Measurements from ENCODE around the gene KDM4D. TPM values are rescaled to one million over a fixed set of nuclear protein-coding genes. Genes with fewer than 3 reads are reported as not detected.
"Not testable (repeated sequence)": the region's sequence is repeated elsewhere in the genome, so short reads cannot be mapped to it uniquely, and the experiment has no call there.

Gene KDM4D
- total RNA-seq (1 to 10 TPM; 1.4 to 2.3 TPM), polyA plus RNA-seq (ENCODE audit: insufficient read length in 2 of 2) (1 to 10 TPM; 2.4 to 2.6 TPM)
- long read RNA-seq, donor 1, partial matches to known transcripts = 0 of 3 reads
- long read RNA-seq, donor 1, other reads (novel, unspliced or antisense) = 0 of 3 reads
- long read RNA-seq, donor 2, partial matches to known transcripts = 0 of 3 reads
- long read RNA-seq, donor 2, other reads (novel, unspliced or antisense) = 0 of 3 reads
- long read RNA-seq, donor 3, partial matches to known transcripts = 0 of 1 reads
- long read RNA-seq, donor 3, other reads (novel, unspliced or antisense) = 0 of 1 reads
- long read RNA-seq, donor 4, partial matches to known transcripts = 0 of 4 reads
- long read RNA-seq, donor 4, other reads (novel, unspliced or antisense) = 0 of 4 reads

DNA sequence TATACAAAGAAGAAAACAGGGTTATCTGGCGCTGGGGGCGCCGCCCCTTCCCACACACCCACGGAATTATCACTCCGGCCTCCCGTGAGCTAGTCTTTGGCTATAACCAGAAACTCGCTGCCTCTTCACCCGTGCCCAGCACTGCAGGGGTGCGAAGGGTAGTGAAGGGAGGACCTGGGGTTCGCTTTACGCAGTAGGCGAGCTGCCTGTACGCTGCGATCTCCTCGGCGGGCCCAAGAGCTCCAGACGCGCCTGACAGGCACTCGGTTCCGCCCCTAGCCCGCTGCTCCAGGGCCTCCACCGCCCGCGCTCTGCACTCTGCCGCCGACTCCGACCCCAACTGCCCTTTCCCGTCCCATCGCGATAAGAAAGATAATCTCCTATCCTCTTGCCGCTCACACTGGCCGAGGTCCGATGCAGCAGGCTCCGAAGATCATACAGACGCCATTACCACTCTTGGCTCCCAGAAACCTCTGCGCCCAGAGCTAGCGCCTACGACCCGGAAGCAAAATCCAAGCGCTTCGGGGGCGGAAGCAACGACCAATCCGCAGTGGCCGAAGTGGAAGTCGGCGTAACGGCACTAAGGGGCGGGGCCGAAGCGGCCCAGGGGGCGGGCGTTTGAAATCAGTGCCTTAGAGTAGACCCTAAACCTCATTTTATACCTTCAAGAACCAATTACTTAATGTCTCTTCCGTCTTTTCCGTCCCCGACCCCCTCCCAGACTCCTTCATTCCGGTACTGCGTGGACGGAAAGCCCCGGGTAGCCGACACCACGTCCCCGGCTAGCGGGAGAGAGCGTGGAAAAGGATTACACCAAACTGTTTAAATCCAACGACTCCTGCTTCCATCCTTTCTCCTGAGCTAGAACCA is at the start of gene KDM4D, which contains the start of gene CWC15:
KDM4D (plus strand) TSS at position 611 of the 870 bp plus-strand sequence. CDS start 23,664 bp downstream, outside the sequence.
CWC15 (minus strand) TSS at position 458 of the 870 bp plus-strand sequence. CDS start 1,371 bp downstream, outside the sequence.
- H3K27ac ChIP-seq (ENCODE audit: low read depth, low read length) = peak within 1 kb of the TSS; percentile 90
- no peaks in the 10 kb centered on the region for H3K9me3 ChIP-seq (ENCODE audit: control insufficient read depth, insufficient read depth, low read length)
- no peaks in the 10 kb centered on the region for H3K4me1 ChIP-seq (ENCODE audit: control insufficient read depth, insufficient read depth, low read length)
- DNase-seq (ENCODE audit: low read depth in 4 of 6, low spot score in 6 of 6) = peak; percentile 92 to 99 (median 94)
- H3K36me3 ChIP-seq (ENCODE audit: control insufficient read depth, insufficient read depth, low read length) = peaks cover 12% of the 10 kb centered on the region
- 0% methylated on average over 51 of the region's 66 CpGs for WGBS (ENCODE audit: insufficient coverage)
- H3K27me3 ChIP-seq (ENCODE audit: control insufficient read depth, insufficient read depth, low read length) = no peaks in the 10 kb centered on the region
- H3K4me3 ChIP-seq (ENCODE audit: low read depth, low read length) = peak within 1 kb of the TSS; percentile 92

DNA sequence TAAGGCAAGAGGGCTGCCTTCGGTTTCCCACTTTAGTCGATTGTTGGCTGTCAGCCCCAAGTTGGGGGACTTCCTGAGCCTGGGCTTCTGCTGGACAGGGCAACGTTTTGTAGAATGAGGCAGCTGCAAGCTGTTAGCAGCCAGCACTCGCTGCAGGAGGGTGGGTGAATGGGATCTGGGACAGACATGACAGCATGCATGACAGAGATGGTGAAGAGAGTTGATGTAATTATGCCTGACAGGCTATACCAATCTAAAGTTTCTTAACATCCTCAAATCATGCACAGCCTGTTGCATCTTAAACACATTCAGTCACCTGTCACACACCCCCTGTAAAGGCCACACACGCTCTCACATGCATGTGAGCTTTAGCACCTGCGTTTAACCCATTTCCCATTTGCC is 49.3 kb upstream of the KDM4D start:
- H3K4me1 ChIP-seq (ENCODE audit: control insufficient read depth, insufficient read depth, low read length) = peaks cover 33% of the 10 kb centered on the region
- H3K9me3 ChIP-seq (ENCODE audit: control insufficient read depth, insufficient read depth, low read length) = no peaks in the 10 kb centered on the region
- no peaks in the 10 kb centered on the region for H3K36me3 ChIP-seq (ENCODE audit: control insufficient read depth, insufficient read depth, low read length)
- peak in 1 of 6 donors; percentile 19 for DNase-seq (ENCODE audit: low read depth in 4 of 6, low spot score in 6 of 6)
- no peak overlapping the region for H3K4me3 ChIP-seq (ENCODE audit: low read depth, low read length)
- WGBS (ENCODE audit: insufficient coverage) = 68% methylated on average over 3 of the region's 6 CpGs
- H3K27me3 ChIP-seq (ENCODE audit: control insufficient read depth, insufficient read depth, low read length) = no peaks in the 10 kb centered on the region
- no peak overlapping the region for H3K27ac ChIP-seq (ENCODE audit: low read depth, low read length)

DNA sequence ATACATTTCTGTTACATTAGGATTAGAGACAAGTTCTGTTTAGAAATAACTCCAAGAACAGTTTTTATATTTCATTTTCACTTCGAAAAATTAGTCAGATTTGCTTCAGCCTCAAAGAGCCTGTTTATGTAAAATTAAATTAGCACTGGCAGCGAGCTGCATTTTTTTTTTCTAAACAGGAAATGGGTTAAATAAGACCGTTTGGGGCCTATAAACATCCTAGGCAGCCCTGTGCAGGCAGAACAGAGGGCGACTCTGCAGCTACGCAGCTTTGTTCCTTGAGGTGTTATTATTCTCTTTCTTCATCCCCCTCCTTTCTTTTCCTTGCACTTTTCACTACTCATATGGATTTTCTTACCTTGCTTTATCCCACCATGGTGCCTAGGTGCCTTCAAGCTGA is 48.9 kb upstream of the KDM4D start:
- DNase-seq (ENCODE audit: low read depth in 4 of 6, low spot score in 6 of 6) = no peak
- 74% methylated on average over 2 of the region's 5 CpGs for WGBS (ENCODE audit: insufficient coverage)
- no peaks in the 10 kb centered on the region for H3K27me3 ChIP-seq (ENCODE audit: control insufficient read depth, insufficient read depth, low read length)
- no peak overlapping the region for H3K4me3 ChIP-seq (ENCODE audit: low read depth, low read length)
- no peaks in the 10 kb centered on the region for H3K36me3 ChIP-seq (ENCODE audit: control insufficient read depth, insufficient read depth, low read length)
- no peaks in the 10 kb centered on the region for H3K9me3 ChIP-seq (ENCODE audit: control insufficient read depth, insufficient read depth, low read length)
- H3K4me1 ChIP-seq (ENCODE audit: control insufficient read depth, insufficient read depth, low read length) = peaks cover 33% of the 10 kb centered on the region
- H3K27ac ChIP-seq (ENCODE audit: low read depth, low read length) = no peak overlapping the region

DNA sequence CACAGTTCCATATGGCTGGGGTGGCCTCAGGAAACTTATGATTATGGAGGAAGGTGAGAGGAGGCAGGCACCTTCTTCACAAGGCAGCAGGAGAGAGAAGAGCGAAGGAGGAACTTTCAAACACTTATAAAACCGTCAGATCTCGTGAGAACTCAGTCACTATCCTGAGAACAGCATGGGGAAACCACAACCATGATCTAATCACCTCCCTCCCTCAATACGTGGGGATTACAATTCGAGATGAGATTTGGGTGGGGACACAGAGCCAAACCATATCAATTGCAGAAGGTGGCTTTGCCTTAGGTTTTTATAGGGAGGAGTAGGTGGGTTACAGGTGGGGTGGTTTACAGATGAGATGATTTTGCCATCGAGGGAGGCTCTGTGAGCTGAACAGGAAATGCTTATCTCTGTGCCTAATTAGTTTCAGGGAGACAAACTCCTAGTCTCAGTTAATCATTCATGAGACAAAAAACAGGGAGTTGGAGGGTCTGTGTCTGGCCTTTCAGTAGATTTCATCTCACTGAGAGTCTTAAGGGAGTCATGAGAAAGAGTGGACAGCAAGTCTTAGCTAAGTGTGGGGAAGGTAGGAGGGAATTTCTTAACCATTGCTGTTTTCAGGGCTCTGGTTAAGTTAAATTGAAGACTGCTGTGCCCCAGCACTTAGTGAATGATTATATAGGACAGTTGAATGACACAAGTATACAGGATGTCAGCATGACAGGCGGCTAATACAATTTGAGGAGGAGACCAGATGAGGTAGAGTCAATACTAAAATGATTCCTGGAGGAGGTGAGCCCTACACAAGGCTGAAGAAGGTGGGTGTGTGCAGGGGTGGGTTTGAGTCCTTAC is 47.9 kb upstream of the KDM4D start:
- Histone ChIP-seq H3K36me3 (ENCODE audit: control insufficient read depth, insufficient read depth, low read length) (no peaks in the 10 kb centered on the region), H3K4me1 (ENCODE audit: control insufficient read depth, insufficient read depth, low read length) (peaks cover 33% of the 10 kb centered on the region), H3K27me3 (ENCODE audit: control insufficient read depth, insufficient read depth, low read length) (no peaks in the 10 kb centered on the region), H3K4me3 (ENCODE audit: low read depth, low read length) (no peak overlapping the region), H3K27ac (ENCODE audit: low read depth, low read length) (peak overlapping the region; percentile 85), H3K9me3 (ENCODE audit: control insufficient read depth, insufficient read depth, low read length) (no peaks in the 10 kb centered on the region)
- DNase-seq (ENCODE audit: low read depth in 4 of 6, low spot score in 6 of 6) = no peak
- 54% methylated on average over 2 of the region's 7 CpGs for WGBS (ENCODE audit: insufficient coverage)

DNA sequence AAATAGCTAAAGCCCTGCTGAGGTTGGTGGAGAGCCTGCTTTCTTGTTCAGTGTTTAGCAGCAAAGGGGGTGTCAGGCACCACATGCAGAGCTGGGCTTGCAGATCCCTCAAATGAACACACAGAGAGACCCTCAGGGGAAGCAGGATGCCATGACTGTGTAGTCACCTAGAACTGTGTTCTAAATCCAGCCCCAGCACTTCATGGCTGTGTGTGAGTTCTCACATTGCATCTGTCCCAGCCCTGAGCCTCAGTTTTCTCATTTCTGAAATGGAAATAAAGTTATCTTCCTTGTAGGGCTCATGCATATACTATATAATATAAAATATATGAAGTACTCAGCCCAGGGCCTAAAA is 47.3 kb upstream of the KDM4D start:
- no peaks in the 10 kb centered on the region for H3K27me3 ChIP-seq (ENCODE audit: control insufficient read depth, insufficient read depth, low read length)
- peak overlapping the region; percentile 85 for H3K27ac ChIP-seq (ENCODE audit: low read depth, low read length)
- DNase-seq (ENCODE audit: low read depth in 4 of 6, low spot score in 6 of 6) = no peak
- H3K36me3 ChIP-seq (ENCODE audit: control insufficient read depth, insufficient read depth, low read length) = no peaks in the 10 kb centered on the region
- H3K9me3 ChIP-seq (ENCODE audit: control insufficient read depth, insufficient read depth, low read length) = no peaks in the 10 kb centered on the region
- H3K4me3 ChIP-seq (ENCODE audit: low read depth, low read length) = no peak overlapping the region
- H3K4me1 ChIP-seq (ENCODE audit: control insufficient read depth, insufficient read depth, low read length) = peaks cover 33% of the 10 kb centered on the region

DNA sequence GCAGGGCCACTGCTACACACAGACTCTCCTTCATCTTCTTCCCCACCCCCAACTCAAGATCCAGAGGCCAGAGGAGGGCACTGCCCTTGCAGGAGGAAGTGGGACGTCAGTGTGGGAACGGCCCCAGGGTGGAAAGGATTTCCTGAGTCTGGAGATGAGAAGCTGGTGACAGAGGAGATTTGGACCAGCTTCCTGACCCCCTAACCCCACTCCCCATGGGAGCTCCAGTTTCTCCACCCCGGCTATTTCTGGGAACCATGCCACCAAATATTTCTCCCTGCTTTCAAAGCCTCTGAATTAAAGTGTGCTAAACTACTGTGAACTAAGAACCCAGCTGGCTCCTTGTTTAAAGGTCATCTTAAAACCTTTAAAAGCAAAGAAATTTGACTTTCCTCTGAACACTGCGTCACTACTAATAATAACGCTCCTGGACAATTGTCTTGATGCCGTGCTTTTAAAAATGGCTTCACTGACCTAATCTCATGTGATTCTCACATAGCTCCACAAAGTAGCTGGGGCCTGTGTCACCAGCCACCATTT is 46.7 kb upstream of the KDM4D start:
- peak overlapping the region; percentile 85 for H3K27ac ChIP-seq (ENCODE audit: low read depth, low read length)
- WGBS (ENCODE audit: insufficient coverage) = 26% methylated on average over 3 of the region's 6 CpGs
- no peaks in the 10 kb centered on the region for H3K9me3 ChIP-seq (ENCODE audit: control insufficient read depth, insufficient read depth, low read length)

DNA sequence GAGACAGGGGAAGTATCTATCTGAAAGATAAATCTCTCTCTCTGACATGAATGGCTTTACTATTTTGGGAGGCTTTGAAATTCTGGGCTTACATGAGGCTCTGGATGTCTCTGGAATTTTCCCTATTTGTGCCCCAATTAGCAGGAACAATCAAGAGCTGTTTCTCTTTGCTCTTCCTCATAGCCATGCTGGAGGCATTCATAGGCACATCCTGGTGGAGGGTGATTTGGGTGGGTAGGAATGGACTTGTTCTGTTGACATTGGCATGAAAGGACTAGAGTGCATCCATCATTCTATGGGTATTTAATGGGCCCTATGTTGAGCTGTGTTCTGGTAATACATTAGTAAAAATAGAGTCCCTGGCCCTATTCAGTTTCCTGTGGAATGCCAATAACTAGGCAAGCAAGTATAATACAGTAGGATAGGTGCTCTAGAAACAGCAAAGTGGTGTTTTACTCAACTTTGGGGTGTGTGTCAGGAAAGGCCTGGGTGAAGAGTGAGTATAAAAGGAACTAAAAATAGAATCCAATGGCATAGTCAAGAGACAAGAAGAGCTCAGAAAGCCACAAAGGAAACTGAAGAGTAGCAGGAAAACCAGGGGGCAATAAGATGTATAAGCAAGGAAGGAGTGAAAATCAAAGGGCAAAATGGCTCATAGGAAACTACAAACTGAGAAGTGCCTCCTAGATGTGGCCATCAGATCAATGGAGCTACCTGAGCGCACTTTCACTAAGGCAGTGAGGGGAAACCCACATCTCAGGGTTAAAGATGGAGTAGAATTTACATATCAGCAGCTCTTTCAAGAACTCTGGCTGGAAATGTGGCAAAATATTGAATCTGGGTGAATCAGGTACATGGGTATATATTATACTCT is 45.2 kb upstream of the KDM4D start:
- H3K9me3 ChIP-seq (ENCODE audit: control insufficient read depth, insufficient read depth, low read length) = no peaks in the 10 kb centered on the region
- H3K36me3 ChIP-seq (ENCODE audit: control insufficient read depth, insufficient read depth, low read length) = no peaks in the 10 kb centered on the region
- no peaks in the 10 kb centered on the region for H3K27me3 ChIP-seq (ENCODE audit: control insufficient read depth, insufficient read depth, low read length)
- peaks cover 25% of the 10 kb centered on the region for H3K4me1 ChIP-seq (ENCODE audit: control insufficient read depth, insufficient read depth, low read length)
- peak overlapping the region; percentile 85 for H3K27ac ChIP-seq (ENCODE audit: low read depth, low read length)
- no peak overlapping the region for H3K4me3 ChIP-seq (ENCODE audit: low read depth, low read length)
- WGBS (ENCODE audit: insufficient coverage) = 100% methylated on average over 1 of the region's 1 CpG
- DNase-seq (ENCODE audit: low read depth in 4 of 6, low spot score in 6 of 6) = peak in 1 of 6 donors; percentile 37

More for the DNA sequence above, 46.7 kb upstream of the KDM4D start:
- Histone ChIP-seq H3K4me1 (ENCODE audit: control insufficient read depth, insufficient read depth, low read length) (peaks cover 33% of the 10 kb centered on the region), H3K36me3 (ENCODE audit: control insufficient read depth, insufficient read depth, low read length) (no peaks in the 10 kb centered on the region), H3K27me3 (ENCODE audit: control insufficient read depth, insufficient read depth, low read length) (no peaks in the 10 kb centered on the region), H3K4me3 (ENCODE audit: low read depth, low read length) (no peak overlapping the region)
- peak in 4 of 6 donors; percentile 25 to 89 (median 40) for DNase-seq (ENCODE audit: low read depth in 4 of 6, low spot score in 6 of 6)

DNA sequence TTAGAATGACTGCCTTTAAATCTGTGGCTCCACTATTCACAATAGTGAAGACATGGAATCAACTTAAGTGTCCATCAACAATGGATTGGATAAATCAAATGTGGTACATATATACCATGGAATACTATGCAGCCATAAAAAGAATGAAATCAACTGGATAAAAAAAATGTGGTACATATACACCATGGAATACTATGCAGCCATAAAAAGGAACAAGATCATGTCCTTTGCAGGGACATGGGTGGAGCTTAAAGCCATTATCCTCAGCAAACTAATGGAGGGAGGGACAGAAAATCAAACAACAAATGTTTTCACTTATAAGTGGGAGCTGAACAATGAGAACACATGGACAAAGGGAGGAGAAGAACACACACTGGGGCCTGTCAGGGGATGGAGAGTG is 41.4 kb upstream of the KDM4D start:
- not testable (repeated sequence) for H3K36me3 ChIP-seq (ENCODE audit: control insufficient read depth, insufficient read depth, low read length)

More for the DNA sequence above, 41.4 kb upstream of the KDM4D start:
- not testable (repeated sequence) for H3K27me3 ChIP-seq (ENCODE audit: control insufficient read depth, insufficient read depth, low read length); DNase-seq (ENCODE audit: low read depth in 4 of 6, low spot score in 6 of 6); H3K9me3 ChIP-seq (ENCODE audit: control insufficient read depth, insufficient read depth, low read length); H3K27ac ChIP-seq (ENCODE audit: low read depth, low read length); H3K4me3 ChIP-seq (ENCODE audit: low read depth, low read length)
- peaks cover 18% of the 10 kb centered on the region for H3K4me1 ChIP-seq (ENCODE audit: control insufficient read depth, insufficient read depth, low read length)

All from spinal cord (tissue), 10 donors.